ENCODE measurements around the gene PPP3CA. TPM values are rescaled to one million over a fixed set of nuclear protein-coding genes. Genes with fewer than 3 reads are reported as not detected.

PPP3CA gene
- total and polyA plus RNA-seq, 2 of the 8 experiments (the other 6 are each of a cell fraction or from before 2014, with no cell fraction given), result 7.9 to 35.0 TPM

- TF ChIP-seq, protein P1, sequence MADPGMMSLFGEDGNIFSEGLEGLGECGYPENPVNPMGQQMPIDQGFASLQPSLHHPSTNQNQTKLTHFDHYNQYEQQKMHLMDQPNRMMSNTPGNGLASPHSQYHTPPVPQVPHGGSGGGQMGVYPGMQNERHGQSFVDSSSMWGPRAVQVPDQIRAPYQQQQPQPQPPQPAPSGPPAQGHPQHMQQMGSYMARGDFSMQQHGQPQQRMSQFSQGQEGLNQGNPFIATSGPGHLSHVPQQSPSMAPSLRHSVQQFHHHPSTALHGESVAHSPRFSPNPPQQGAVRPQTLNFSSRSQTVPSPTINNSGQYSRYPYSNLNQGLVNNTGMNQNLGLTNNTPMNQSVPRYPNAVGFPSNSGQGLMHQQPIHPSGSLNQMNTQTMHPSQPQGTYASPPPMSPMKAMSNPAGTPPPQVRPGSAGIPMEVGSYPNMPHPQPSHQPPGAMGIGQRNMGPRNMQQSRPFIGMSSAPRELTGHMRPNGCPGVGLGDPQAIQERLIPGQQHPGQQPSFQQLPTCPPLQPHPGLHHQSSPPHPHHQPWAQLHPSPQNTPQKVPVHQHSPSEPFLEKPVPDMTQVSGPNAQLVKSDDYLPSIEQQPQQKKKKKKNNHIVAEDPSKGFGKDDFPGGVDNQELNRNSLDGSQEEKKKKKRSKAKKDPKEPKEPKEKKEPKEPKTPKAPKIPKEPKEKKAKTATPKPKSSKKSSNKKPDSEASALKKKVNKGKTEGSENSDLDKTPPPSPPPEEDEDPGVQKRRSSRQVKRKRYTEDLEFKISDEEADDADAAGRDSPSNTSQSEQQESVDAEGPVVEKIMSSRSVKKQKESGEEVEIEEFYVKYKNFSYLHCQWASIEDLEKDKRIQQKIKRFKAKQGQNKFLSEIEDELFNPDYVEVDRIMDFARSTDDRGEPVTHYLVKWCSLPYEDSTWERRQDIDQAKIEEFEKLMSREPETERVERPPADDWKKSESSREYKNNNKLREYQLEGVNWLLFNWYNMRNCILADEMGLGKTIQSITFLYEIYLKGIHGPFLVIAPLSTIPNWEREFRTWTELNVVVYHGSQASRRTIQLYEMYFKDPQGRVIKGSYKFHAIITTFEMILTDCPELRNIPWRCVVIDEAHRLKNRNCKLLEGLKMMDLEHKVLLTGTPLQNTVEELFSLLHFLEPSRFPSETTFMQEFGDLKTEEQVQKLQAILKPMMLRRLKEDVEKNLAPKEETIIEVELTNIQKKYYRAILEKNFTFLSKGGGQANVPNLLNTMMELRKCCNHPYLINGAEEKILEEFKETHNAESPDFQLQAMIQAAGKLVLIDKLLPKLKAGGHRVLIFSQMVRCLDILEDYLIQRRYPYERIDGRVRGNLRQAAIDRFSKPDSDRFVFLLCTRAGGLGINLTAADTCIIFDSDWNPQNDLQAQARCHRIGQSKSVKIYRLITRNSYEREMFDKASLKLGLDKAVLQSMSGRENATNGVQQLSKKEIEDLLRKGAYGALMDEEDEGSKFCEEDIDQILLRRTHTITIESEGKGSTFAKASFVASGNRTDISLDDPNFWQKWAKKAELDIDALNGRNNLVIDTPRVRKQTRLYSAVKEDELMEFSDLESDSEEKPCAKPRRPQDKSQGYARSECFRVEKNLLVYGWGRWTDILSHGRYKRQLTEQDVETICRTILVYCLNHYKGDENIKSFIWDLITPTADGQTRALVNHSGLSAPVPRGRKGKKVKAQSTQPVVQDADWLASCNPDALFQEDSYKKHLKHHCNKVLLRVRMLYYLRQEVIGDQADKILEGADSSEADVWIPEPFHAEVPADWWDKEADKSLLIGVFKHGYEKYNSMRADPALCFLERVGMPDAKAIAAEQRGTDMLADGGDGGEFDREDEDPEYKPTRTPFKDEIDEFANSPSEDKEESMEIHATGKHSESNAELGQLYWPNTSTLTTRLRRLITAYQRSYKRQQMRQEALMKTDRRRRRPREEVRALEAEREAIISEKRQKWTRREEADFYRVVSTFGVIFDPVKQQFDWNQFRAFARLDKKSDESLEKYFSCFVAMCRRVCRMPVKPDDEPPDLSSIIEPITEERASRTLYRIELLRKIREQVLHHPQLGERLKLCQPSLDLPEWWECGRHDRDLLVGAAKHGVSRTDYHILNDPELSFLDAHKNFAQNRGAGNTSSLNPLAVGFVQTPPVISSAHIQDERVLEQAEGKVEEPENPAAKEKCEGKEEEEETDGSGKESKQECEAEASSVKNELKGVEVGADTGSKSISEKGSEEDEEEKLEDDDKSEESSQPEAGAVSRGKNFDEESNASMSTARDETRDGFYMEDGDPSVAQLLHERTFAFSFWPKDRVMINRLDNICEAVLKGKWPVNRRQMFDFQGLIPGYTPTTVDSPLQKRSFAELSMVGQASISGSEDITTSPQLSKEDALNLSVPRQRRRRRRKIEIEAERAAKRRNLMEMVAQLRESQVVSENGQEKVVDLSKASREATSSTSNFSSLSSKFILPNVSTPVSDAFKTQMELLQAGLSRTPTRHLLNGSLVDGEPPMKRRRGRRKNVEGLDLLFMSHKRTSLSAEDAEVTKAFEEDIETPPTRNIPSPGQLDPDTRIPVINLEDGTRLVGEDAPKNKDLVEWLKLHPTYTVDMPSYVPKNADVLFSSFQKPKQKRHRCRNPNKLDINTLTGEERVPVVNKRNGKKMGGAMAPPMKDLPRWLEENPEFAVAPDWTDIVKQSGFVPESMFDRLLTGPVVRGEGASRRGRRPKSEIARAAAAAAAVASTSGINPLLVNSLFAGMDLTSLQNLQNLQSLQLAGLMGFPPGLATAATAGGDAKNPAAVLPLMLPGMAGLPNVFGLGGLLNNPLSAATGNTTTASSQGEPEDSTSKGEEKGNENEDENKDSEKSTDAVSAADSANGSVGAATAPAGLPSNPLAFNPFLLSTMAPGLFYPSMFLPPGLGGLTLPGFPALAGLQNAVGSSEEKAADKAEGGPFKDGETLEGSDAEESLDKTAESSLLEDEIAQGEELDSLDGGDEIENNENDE (IDR thresholded peaks at IDR 0.05; ENCODE audit: insufficient replicate concordance, low read length), result no peak
- TF ChIP-seq SRF (IDR thresholded peaks at IDR 0.05; ENCODE audit: low read depth, low read length), result no peak
These were observed 47.3 kb downstream of the PPP3CA start (continued) for GRCh38 chr4:101299899-101300540.

All from H1 (cell line).